GM12801 (cell line): ENCODE data around the gene P2RX1.

ENCODE experiments used
- CTCF ChIP-seq: IDR thresholded peaks from one replicate; pipeline ENCODE4 v1.5.1; 2011; ENCODE audit warnings: control low read depth; ENCODE audit not compliant: insufficient read length; ENCODE audit errors: extremely low read depth

P2RX1 gene

GRCh38 chr17:3906881-3907280 lies 9.4 kb downstream of the P2RX1 start:
- no peak for TF ChIP-seq CTCF

- TF ChIP-seq CTCF, result no peak
Observed at GRCh38 chr17:3905017-3905520, 11.2 kb downstream of the P2RX1 start.

- no peak for TF ChIP-seq CTCF
Observed at GRCh38 chr17:3904501-3904900, 11.8 kb downstream of the P2RX1 start.

- TF ChIP-seq CTCF, result no peak
Observed at GRCh38 chr17:3903881-3904290, 12.4 kb downstream of the P2RX1 start.

- TF ChIP-seq CTCF, result no peak
Observed at GRCh38 chr17:3903051-3903825, 13.0 kb downstream of the P2RX1 start.

GRCh38 chr17:3900646-3901045 lies 15.6 kb downstream of the P2RX1 start:
- no peak for TF ChIP-seq CTCF

GRCh38 chr17:3897731-3898130 lies 18.5 kb downstream of the P2RX1 start:
- TF ChIP-seq CTCF, result no peak
